Measurements from ENCODE around the gene TOB2.
"Not testable (repeated sequence)": the region's sequence is repeated elsewhere in the genome, so short reads cannot be mapped to it uniquely, and the experiment has no call there.

The TOB2 gene

GRCh38 chr22:41403532-41404318 lies 42.9 kb downstream of the TOB2 start:
- H3K36me3 Mint-ChIP-seq (ENCODE audit: low read depth) = no peaks in the 10 kb centered on the region
- TF ChIP-seq CTCF (IDR thresholded peaks at IDR 0.05; ENCODE audit: unreplicated experiment in 3 of 3) = peak; percentile 92 to 96 (median 95)
- H3K27me3 Mint-ChIP-seq (ENCODE audit: low read depth) = peaks cover 3% of the 10 kb centered on the region
- H3K4me1 Mint-ChIP-seq = peaks cover 17% of the 10 kb centered on the region
- peak overlapping the region in 2 of 3 experiments; percentile 27 to 48 for H3K27ac Mint-ChIP-seq
- peak overlapping the region in 1 of 3 experiments; percentile 28 for H3K4me3 Mint-ChIP-seq
- no peaks in the 10 kb centered on the region for H3K9me3 Mint-ChIP-seq

- not testable (repeated sequence) for H3K27me3 Mint-ChIP-seq (ENCODE audit: low read depth)
Measured at GRCh38 chr22:41402851-41403250, 43.8 kb downstream of the TOB2 start.

GRCh38 chr22:41401781-41402648 lies 44.6 kb downstream of the TOB2 start:
- H3K27ac Mint-ChIP-seq = peak overlapping the region in 2 of 3 experiments; percentile 48 to 77

More at GRCh38 chr22:41402851-41403250, 43.8 kb downstream of the TOB2 start:
- not testable (repeated sequence) for H3K9me3 Mint-ChIP-seq; H3K36me3 Mint-ChIP-seq (ENCODE audit: low read depth); H3K27ac Mint-ChIP-seq; H3K4me3 Mint-ChIP-seq
- H3K4me1 Mint-ChIP-seq = peaks cover 17% of the 10 kb centered on the region

GRCh38 chr22:41398921-41399320 lies 47.7 kb downstream of the TOB2 start:
- H3K9me3 Mint-ChIP-seq = no peaks in the 10 kb centered on the region
- peaks cover 18% of the 10 kb centered on the region for H3K36me3 Mint-ChIP-seq (ENCODE audit: low read depth)
- peaks cover 17% of the 10 kb centered on the region for H3K4me1 Mint-ChIP-seq
- no peak for TF ChIP-seq CTCF (IDR thresholded peaks at IDR 0.05; ENCODE audit: unreplicated experiment in 3 of 3)
- no peak overlapping the region for H3K4me3 Mint-ChIP-seq
- peaks cover 3% of the 10 kb centered on the region for H3K27me3 Mint-ChIP-seq (ENCODE audit: low read depth)
- peak overlapping the region in 1 of 3 experiments; percentile 50 for H3K27ac Mint-ChIP-seq

More at GRCh38 chr22:41401781-41402648, 44.6 kb downstream of the TOB2 start:
- peaks cover 10% of the 10 kb centered on the region for H3K36me3 Mint-ChIP-seq (ENCODE audit: low read depth)
- peaks cover 17% of the 10 kb centered on the region for H3K4me1 Mint-ChIP-seq
- TF ChIP-seq CTCF (IDR thresholded peaks at IDR 0.05; ENCODE audit: unreplicated experiment in 3 of 3) = no peak
- H3K4me3 Mint-ChIP-seq = no peak overlapping the region
- H3K9me3 Mint-ChIP-seq = no peaks in the 10 kb centered on the region
- H3K27me3 Mint-ChIP-seq (ENCODE audit: low read depth) = peaks cover 3% of the 10 kb centered on the region

GRCh38 chr22:41397143-41397811 lies 49.3 kb downstream of the TOB2 start:
- Mint-ChIP-seq H3K27ac (no peak overlapping the region), H3K4me3 (no peak overlapping the region), H3K9me3 (no peaks in the 10 kb centered on the region), H3K36me3 (ENCODE audit: low read depth) (peaks cover 18% of the 10 kb centered on the region), H3K27me3 (ENCODE audit: low read depth) (no peaks in the 10 kb centered on the region), H3K4me1 (peaks cover 11% of the 10 kb centered on the region)
- no peak for TF ChIP-seq CTCF (IDR thresholded peaks at IDR 0.05; ENCODE audit: unreplicated experiment in 3 of 3)

Data from nephron (organoid).